Endothelial cell of umbilical vein (primary cell): ENCODE data around the gene SOHLH1. TPM values are rescaled to one million over a fixed set of nuclear protein-coding genes. Genes with fewer than 3 reads are reported as not detected.

Experiments used
- BruUV-seq: library from RNA; stranded (reverse); fragments of 400-500 nt; replicated peaks from 2 replicates; lab custom pipeline; 2021; lab: Mats Ljungman, UMichigan
- CTCF ChIA-PET: fragments of 300-600, 350-600 bp; sonication (Branson Sonifier 250); formaldehyde crosslinking; loops from one replicate; lab custom pipeline; 2021; ENCODE audit warnings: antibody characterized with exemption, inconsistent platforms; lab: Charles Lee
- POLR2A ChIA-PET: fragments of 300-600, 350-600 bp; sonication (Branson Sonifier 250); formaldehyde crosslinking; loops from one replicate; lab custom pipeline; 2021; ENCODE audit warnings: antibody characterized with exemption, inconsistent platforms; lab: Charles Lee
- DNase-seq: peaks from one replicate; pipeline ENCODE4 v3.0.0-alpha.2; 2011; ENCODE audit warnings: low read depth, low spot score
- FAIRE-seq: peaks from 2 replicates; lab custom pipeline; 2011; peaks lifted over from hg19 to GRCh38; lab: Jason Lieb, UNC
- H2AFZ ChIP-seq: 2 replicates; pipeline ENCODE4 v1.6.0; 2012; ENCODE audit warnings: low read depth, low read length, control low read depth, inconsistent platforms
- H3K27ac ChIP-seq: 2 replicates; pipeline ENCODE4 v1.5.1; 2011; ENCODE audit warnings: low read depth, mild to moderate bottlenecking, control low read depth, low read length, moderate library complexity; ENCODE audit not compliant: insufficient read depth
- H3K27me3 ChIP-seq, 2 experiments: 2 replicates each; pipeline versions ENCODE4 v1.6.0 to v1.6.1; 2011; ENCODE audit warnings: low read length in 2 of 2, mixed read lengths in 1 of 2; ENCODE audit not compliant: control insufficient read depth in 2 of 2, insufficient read depth in 2 of 2
- H3K36me3 ChIP-seq, 2 experiments: 2 replicates in 1 of 2; 3 replicates in 1 of 2; pipeline ENCODE4 v1.5.1; 2011; ENCODE audit warnings: low read length in 2 of 2, mild to moderate bottlenecking in 1 of 2, moderate library complexity in 1 of 2; ENCODE audit not compliant: control insufficient read depth in 2 of 2, insufficient read depth in 2 of 2; ENCODE audit errors: extremely low read depth in 1 of 2
- H3K4me1 ChIP-seq: 3 replicates; pipeline ENCODE4 v1.5.1; 2011; ENCODE audit warnings: mild to moderate bottlenecking, low read length; ENCODE audit not compliant: control insufficient read depth, insufficient read depth; ENCODE audit errors: extremely low read depth
- H3K4me2 ChIP-seq: 2 replicates; pipeline ENCODE4 v1.6.1; 2011; ENCODE audit warnings: low read length, control low read depth, mixed read lengths; ENCODE audit not compliant: insufficient read depth
- H3K4me3 ChIP-seq, 3 experiments: fragments of 200-600 bp in 1 of 3; sonication (generic), shearing (Covaris generic) in 1 of 3; replicated peaks in 1 of 3; 2 replicates each; pipeline ENCODE4 v1.5.1; 2011 to 2016; ENCODE audit warnings: control low read depth in 3 of 3, low read length in 3 of 3, mild to moderate bottlenecking in 2 of 3, inconsistent platforms in 1 of 3, low read depth in 1 of 3, moderate library complexity in 1 of 3; ENCODE audit not compliant: insufficient read depth in 1 of 3
- H3K79me2 ChIP-seq: 2 replicates; pipeline ENCODE4 v1.6.0; 2012; ENCODE audit warnings: low read length, inconsistent platforms; ENCODE audit not compliant: control insufficient read depth, insufficient read depth
- H3K9ac ChIP-seq: replicated peaks from 2 replicates; pipeline ENCODE3; 2011; ENCODE audit warnings: low read length, control low read depth; ENCODE audit not compliant: insufficient read depth; ENCODE audit errors: extremely low read depth
- H3K9me1 ChIP-seq: replicated peaks from 3 replicates; pipeline ENCODE4 v1.6.0; 2011; ENCODE audit warnings: mild to moderate bottlenecking, low read length; ENCODE audit not compliant: control insufficient read depth, insufficient read depth; ENCODE audit errors: extremely low read depth
- H3K9me3 ChIP-seq: replicated peaks from 2 replicates; pipeline ENCODE4 v1.5.1; 2012; ENCODE audit warnings: low read length, inconsistent platforms; ENCODE audit not compliant: control insufficient read depth, insufficient read depth
- H4K20me1 ChIP-seq: replicated peaks from 2 replicates; pipeline ENCODE3; 2011; ENCODE audit warnings: mild to moderate bottlenecking, low read length; ENCODE audit not compliant: control insufficient read depth, insufficient read depth; ENCODE audit errors: extremely low read depth
- CTCF ChIP-seq, 2 donors: IDR thresholded peaks; 1 replicate in 1 of 2; 2 replicates in 1 of 2; pipeline ENCODE4 v1.5.1; 2011; ENCODE audit warnings: low read length in 2 of 2, mild to moderate bottlenecking in 2 of 2, moderate library complexity in 2 of 2, control low read depth in 1 of 2, inconsistent platforms in 1 of 2, low read depth in 1 of 2; ENCODE audit not compliant: insufficient read depth in 1 of 2; ENCODE audit errors: extremely low read depth in 1 of 2
- EZH2 ChIP-seq: IDR thresholded peaks from 2 replicates; pipeline ENCODE4 v1.6.1; 2012; ENCODE audit warnings: borderline replicate concordance, low read depth, mild to moderate bottlenecking, moderate library complexity, low read length, inconsistent platforms; ENCODE audit not compliant: severe bottlenecking
- FOS ChIP-seq: IDR thresholded peaks from 2 replicates; pipeline ENCODE4 v1.6.1; 2011; ENCODE audit warnings: mild to moderate bottlenecking, low read length, moderate library complexity, borderline replicate concordance; ENCODE audit not compliant: insufficient read depth
- GATA2 ChIP-seq: IDR thresholded peaks from 2 replicates; pipeline ENCODE4 v1.7.0; 2011; ENCODE audit warnings: low read depth, mild to moderate bottlenecking, moderate library complexity, mixed read lengths, low read length; ENCODE audit not compliant: insufficient read length, insufficient read depth
- JUN ChIP-seq: IDR thresholded peaks from 2 replicates; pipeline ENCODE4 v1.6.1; 2011; ENCODE audit warnings: borderline replicate concordance, low read depth; ENCODE audit not compliant: insufficient read length, insufficient read depth
- MAX ChIP-seq: IDR thresholded peaks from 2 replicates; pipeline ENCODE4 v1.6.1; 2011; ENCODE audit not compliant: insufficient read depth, insufficient read length
- MYC ChIP-seq: IDR thresholded peaks from one replicate; pipeline ENCODE4 v1.6.1; 2011; ENCODE audit warnings: mild to moderate bottlenecking, low read depth, low read length
- POLR2A ChIP-seq: IDR thresholded peaks from 2 replicates; pipeline ENCODE4 v1.6.1; 2012; ENCODE audit warnings: low read depth, mild to moderate bottlenecking, control low read depth, low read length
- POLR2AphosphoS5 ChIP-seq: IDR thresholded peaks from 2 replicates; pipeline ENCODE4 v1.6.1; 2012; ENCODE audit warnings: low read depth, mild to moderate bottlenecking, control low read depth, low read length, moderate library complexity; ENCODE audit not compliant: insufficient read depth
- dilution Hi-C: fragments of 300-500 bp; cut with MboI; formaldehyde crosslinking; loops from one replicate; pipeline ENCODE4 v1.15.0; 2019; ENCODE audit warnings: low sequenced_read_pairs; ENCODE audit not compliant: extremely low pct_ligation_motif_present
- intact Hi-C: fragments of 100-400 bp; cut with micrococcal nuclease; formaldehyde crosslinking; loops from one replicate; pipeline ENCODE4 v1.10.0; 2022
- polyA plus RNA-seq, 4 experiments: library from polyadenylated mRNA; depleted of rRNA in 3 of 4; stranded (reverse) in 3 of 4; unstranded in 1 of 4; fragments of >200 nt; gene quantifications; 2 replicates each; pipeline versions ENCODE4 v1.2.1 to v1.2.3, GENCODE V29; 2011 to 2012; ENCODE audit warnings: missing spikeins in 1 of 4
- total RNA-seq: library from RNA; stranded (reverse); gene quantifications from 2 replicates; pipeline ENCODE4 v1.2.3, GENCODE V29; 2021

Gene SOHLH1
- total and polyA plus RNA-seq, 2 donors (not counting 3 experiments of a cell fraction or from before 2014, with no cell fraction given) = not detected

- dilution Hi-C loops = no loop called here
- Histone ChIP-seq H3K4me1 (no peaks in the 10 kb centered on the region), H3K9ac (no peak overlapping the region), H3K79me2 (no peaks in the 10 kb centered on the region), H3K4me3 (no peak overlapping the region), H3K9me3 (no peaks in the 10 kb centered on the region), H3K36me3 (no peaks in the 10 kb centered on the region), H3K4me2 (no peak overlapping the region), H3K9me1 (no peaks in the 10 kb centered on the region), H2AFZ (no peak overlapping the region), H4K20me1 (no peaks in the 10 kb centered on the region), H3K27ac (no peak overlapping the region), H3K27me3 (no peaks in the 10 kb centered on the region)
- no peak for FAIRE-seq
- TF ChIP-seq POLR2A (no peak), EZH2 (no peak), POLR2AphosphoS5 (no peak), GATA2 (no peak), MYC (no peak), JUN (no peak), FOS (no peak), CTCF (IDR thresholded peaks at IDR 0.05; ENCODE audit: extremely low read depth in 1 of 2, insufficient read depth in 1 of 2, low read depth in 1 of 2, low read length in 2 of 2) (no peak), MAX (no peak)
- intact Hi-C loops = no loop called here
- ChIA-PET POLR2A (no interaction called here), CTCF (no interaction called here)
- no peak for DNase-seq
- no TSS peak for BruUV-seq
Observed at GRCh38 chr9:135655317-135655716, 44.0 kb downstream of the SOHLH1 start.
